ENCODE data around the gene PRCP. TPM values are rescaled to one million over a fixed set of nuclear protein-coding genes. Genes with fewer than 3 reads are reported as not detected.

The PRCP gene
- total RNA-seq, 2 donors from 2014 or later: 76.8 to 107 TPM

- no peaks in the 10 kb centered on the region for H3K9me3 ChIP-seq (ENCODE audit: control insufficient read depth, low read length)
- Mint-ChIP-seq H3K27me3 (ENCODE audit: insufficient read depth) (no peaks in the 10 kb centered on the region), H3K36me3 (ENCODE audit: low read depth) (no peaks in the 10 kb centered on the region), H3K9me3 (no peaks in the 10 kb centered on the region), H3K4me1 (peaks cover 21% of the 10 kb centered on the region), H3K4me3 (peak overlapping the region; percentile 93), H3K27ac (no peak overlapping the region)
- no peak overlapping the region for H3K27ac ChIP-seq (ENCODE audit: low read depth, low read length)
- WGBS, 2 experiments (ENCODE audit: insufficient coverage in 1 of 2, insufficient read length in 1 of 2): 84% methylated on average over 3 of the region's 3 CpGs
- no peak overlapping the region for H3K9ac ChIP-seq (ENCODE audit: extremely low read depth, low read length, poor library complexity, severe bottlenecking)
- peak overlapping the region; percentile 99 for H3K4me3 ChIP-seq (ENCODE audit: low read length)
- H3K4me1 ChIP-seq (ENCODE audit: control insufficient read depth, insufficient read depth, low read length): no peaks in the 10 kb centered on the region
- no peaks in the 10 kb centered on the region for H3K36me3 ChIP-seq (ENCODE audit: control insufficient read depth, insufficient read depth, low read length)
- no peak for DNase-seq
- no peaks in the 10 kb centered on the region for H3K27me3 ChIP-seq (ENCODE audit: control insufficient read depth, insufficient read depth, low read length, poor library complexity, severe bottlenecking)
- no peak for TF ChIP-seq CTCF (conservative IDR thresholded peaks at IDR 0.05)
Measured at GRCh38 chr11:82902880-82903279, 2.6 kb upstream of the PRCP start.

GRCh38 chr11:82901922-82902485, 1.8 kb upstream of the PRCP start:
- H3K4me1 Mint-ChIP-seq: peaks cover 21% of the 10 kb centered on the region
- H3K27ac ChIP-seq (ENCODE audit: low read depth, low read length): no peak overlapping the region
- H3K9ac ChIP-seq (ENCODE audit: extremely low read depth, low read length, poor library complexity, severe bottlenecking): peak overlapping the region; percentile 56
- 0% methylated on average over 13 to 15 of the region's 15 CpGs for WGBS, 2 experiments (ENCODE audit: insufficient coverage in 1 of 2, insufficient read length in 1 of 2)
- H3K36me3 Mint-ChIP-seq (ENCODE audit: low read depth): no peaks in the 10 kb centered on the region
- no peaks in the 10 kb centered on the region for H3K27me3 ChIP-seq (ENCODE audit: control insufficient read depth, insufficient read depth, low read length, poor library complexity, severe bottlenecking)
- H3K27ac Mint-ChIP-seq: peak overlapping the region; percentile 49
- no peaks in the 10 kb centered on the region for H3K27me3 Mint-ChIP-seq (ENCODE audit: insufficient read depth)
- H3K4me3 Mint-ChIP-seq: peak overlapping the region; percentile 93
- H3K9me3 Mint-ChIP-seq: no peaks in the 10 kb centered on the region
- no peaks in the 10 kb centered on the region for H3K9me3 ChIP-seq (ENCODE audit: control insufficient read depth, low read length)
- DNase-seq: no peak
- TF ChIP-seq CTCF (conservative IDR thresholded peaks at IDR 0.05): no peak
- H3K4me3 ChIP-seq (ENCODE audit: low read length): peak overlapping the region; percentile 99
- H3K4me1 ChIP-seq (ENCODE audit: control insufficient read depth, insufficient read depth, low read length): no peaks in the 10 kb centered on the region
- H3K36me3 ChIP-seq (ENCODE audit: control insufficient read depth, insufficient read depth, low read length): no peaks in the 10 kb centered on the region

- peak; percentile 98 for DNase-seq
- H3K4me3 Mint-ChIP-seq: peak within 1 kb of the TSS; percentile 93
- no peak for TF ChIP-seq CTCF (conservative IDR thresholded peaks at IDR 0.05)
- H3K27ac Mint-ChIP-seq: peak within 1 kb of the TSS; percentile 99
- Histone ChIP-seq H3K4me1 (ENCODE audit: control insufficient read depth, insufficient read depth, low read length) (no peaks in the 10 kb centered on the region), H3K36me3 (ENCODE audit: control insufficient read depth, insufficient read depth, low read length) (no peaks in the 10 kb centered on the region), H3K4me3 (ENCODE audit: low read length) (peak within 1 kb of the TSS; percentile 99), H3K27ac (ENCODE audit: low read depth, low read length) (peak within 1 kb of the TSS; percentile 50), H3K27me3 (ENCODE audit: control insufficient read depth, insufficient read depth, low read length, poor library complexity, severe bottlenecking) (no peaks in the 10 kb centered on the region), H3K9me3 (ENCODE audit: control insufficient read depth, low read length) (no peaks in the 10 kb centered on the region), H3K9ac (ENCODE audit: extremely low read depth, low read length, poor library complexity, severe bottlenecking) (peak within 1 kb of the TSS; percentile 69)
- peaks cover 4% of the 10 kb centered on the region for H3K36me3 Mint-ChIP-seq (ENCODE audit: low read depth)
- H3K27me3 Mint-ChIP-seq (ENCODE audit: insufficient read depth): no peaks in the 10 kb centered on the region
- H3K4me1 Mint-ChIP-seq: peaks cover 21% of the 10 kb centered on the region
- no peaks in the 10 kb centered on the region for H3K9me3 Mint-ChIP-seq
- WGBS, 2 experiments (ENCODE audit: insufficient coverage in 1 of 2, insufficient read length in 1 of 2): 0% methylated on average over 26 to 49 of the region's 49 CpGs
Measured at GRCh38 chr11:82901165-82901921, 1.1 kb upstream of the PRCP start, which contains the start of gene DDIAS. TSS of gene DDIAS (plus strand) at chr11:82901736. CDS start at chr11:82914739, 13,003 bp downstream.

Measured in endodermal cell (in vitro differentiated cells).